NOMO-1 (cell line): Measurements from ENCODE around the gene LAMC2.

ENCODE experiments used
- DNase-seq, 2 experiments: peaks; one replicate each; lab custom pipeline; 2025; ENCODE audit not compliant: unreplicated experiment in 2 of 2; lab: John Stamatoyannopoulos, UW

LAMC2 gene

GRCh38 chr1:183283286-183283685 is 97.2 kb downstream of the LAMC2 start:
- DNase-seq, result no peak

DNA sequence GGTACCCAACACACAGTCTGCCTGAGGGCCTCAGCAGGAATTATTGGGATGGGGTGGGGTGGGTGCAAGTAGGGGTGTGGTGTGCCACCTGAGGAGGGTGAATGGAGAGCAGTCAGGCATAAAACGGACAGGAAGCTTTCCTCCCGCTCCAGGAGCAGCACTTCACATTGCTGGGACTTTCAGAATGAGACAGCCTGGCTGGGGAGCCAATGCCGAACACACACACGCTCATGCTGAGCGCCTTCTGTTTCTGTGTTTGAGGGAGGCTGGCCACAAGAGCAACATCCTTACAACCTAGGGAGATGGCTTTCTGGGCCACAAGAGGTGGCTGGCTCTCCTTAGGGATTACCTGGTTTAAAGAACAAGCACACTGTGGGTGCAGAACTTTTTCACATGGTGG is 98.0 kb downstream of the LAMC2 start:
- DNase-seq, result no peak

DNA sequence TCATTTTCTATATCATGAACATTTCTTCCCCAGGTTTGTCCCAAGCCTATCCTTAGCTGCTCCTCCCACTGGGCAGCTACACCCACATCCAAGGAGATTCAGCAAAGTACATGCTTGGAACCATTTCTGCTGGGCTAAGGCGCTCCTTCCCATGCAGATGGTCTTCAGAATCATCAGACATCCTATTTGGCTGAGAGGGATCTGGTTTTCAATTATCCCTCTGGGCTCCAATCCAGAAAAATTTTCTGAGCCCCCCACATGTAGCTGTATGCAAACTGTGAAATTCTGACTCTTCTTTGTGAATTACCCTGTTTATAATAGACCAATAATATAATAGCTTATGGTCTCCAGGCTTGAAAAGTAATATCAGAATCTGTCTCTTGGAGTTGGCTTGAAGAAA is 99.2 kb downstream of the LAMC2 start:
- DNase-seq, result no peak

GRCh38 chr1:183285746-183286145 is 99.7 kb downstream of the LAMC2 start:
- DNase-seq, result no peak

DNA sequence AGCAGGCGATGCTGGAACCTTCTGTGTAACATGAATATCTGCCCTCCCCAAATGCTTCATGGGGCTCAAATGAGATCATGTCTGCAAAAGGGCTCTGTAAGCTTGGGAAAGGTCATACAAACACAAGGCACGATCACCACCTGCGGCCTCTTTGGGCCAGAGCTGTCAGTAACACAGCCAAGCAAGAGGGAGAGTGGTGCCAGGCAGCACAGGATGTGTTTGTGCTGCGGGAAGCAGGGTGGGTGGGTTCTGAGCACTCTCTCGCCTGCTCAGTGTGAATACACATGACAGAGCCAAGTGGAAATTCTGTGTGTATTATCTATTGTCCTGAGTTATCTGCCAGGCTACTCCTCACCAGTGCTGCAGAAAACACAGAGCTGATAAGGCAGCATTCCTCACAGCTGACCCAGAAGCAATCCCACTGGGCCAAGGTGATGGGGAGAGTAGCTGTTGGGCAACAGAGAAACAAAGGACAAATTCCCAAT is 101.2 kb downstream of the LAMC2 start:
- no peak for DNase-seq

GRCh38 chr1:183288583-183288982 is 102.5 kb downstream of the LAMC2 start:
- DNase-seq, result no peak

DNA sequence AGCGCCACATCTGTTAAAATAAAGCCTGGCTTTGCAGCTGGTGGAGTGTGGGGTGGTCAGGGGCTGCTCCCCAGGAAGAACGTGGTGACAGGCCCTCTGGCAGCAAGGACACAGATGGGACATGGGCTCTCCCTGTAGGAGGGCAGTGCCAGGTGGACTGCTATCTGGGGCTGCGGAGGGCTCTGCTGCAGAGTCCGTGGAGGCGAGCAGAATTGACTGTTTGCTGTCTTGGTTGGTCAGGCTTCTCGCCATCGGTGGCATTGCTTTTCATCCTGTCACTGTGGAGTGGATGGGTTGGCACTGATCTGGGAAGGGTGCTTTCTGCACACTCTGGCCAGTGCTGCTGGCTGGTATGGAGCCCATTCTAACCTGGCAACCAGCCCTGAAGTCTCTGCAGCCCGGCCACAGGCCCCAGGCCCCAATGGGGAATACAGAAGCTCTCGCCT is 103.0 kb downstream of the LAMC2 start:
- DNase-seq, result no peak

DNA sequence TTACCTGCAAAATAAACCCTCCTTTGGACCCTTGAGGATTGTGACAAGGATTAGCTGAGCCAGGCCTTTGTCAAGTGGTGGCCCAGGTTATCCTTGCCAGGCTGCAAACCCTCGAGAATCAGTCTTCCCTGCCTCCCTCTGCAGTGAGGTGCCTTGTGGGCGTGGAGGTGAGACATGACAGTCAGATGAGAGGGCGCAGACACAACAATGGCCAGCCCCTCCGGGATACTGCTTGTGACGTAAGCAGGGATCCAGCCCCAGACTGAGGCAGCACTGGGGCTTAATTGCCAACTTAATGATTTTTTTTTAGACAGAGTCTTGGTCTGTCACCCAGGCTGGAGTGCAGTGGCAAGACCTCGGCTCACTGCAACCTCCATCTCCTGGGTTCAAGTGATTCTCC is 104.6 kb downstream of the LAMC2 start:
- DNase-seq, result no peak

GRCh38 chr1:183291216-183291762 is 105.2 kb downstream of the LAMC2 start:
- no peak for DNase-seq

DNA sequence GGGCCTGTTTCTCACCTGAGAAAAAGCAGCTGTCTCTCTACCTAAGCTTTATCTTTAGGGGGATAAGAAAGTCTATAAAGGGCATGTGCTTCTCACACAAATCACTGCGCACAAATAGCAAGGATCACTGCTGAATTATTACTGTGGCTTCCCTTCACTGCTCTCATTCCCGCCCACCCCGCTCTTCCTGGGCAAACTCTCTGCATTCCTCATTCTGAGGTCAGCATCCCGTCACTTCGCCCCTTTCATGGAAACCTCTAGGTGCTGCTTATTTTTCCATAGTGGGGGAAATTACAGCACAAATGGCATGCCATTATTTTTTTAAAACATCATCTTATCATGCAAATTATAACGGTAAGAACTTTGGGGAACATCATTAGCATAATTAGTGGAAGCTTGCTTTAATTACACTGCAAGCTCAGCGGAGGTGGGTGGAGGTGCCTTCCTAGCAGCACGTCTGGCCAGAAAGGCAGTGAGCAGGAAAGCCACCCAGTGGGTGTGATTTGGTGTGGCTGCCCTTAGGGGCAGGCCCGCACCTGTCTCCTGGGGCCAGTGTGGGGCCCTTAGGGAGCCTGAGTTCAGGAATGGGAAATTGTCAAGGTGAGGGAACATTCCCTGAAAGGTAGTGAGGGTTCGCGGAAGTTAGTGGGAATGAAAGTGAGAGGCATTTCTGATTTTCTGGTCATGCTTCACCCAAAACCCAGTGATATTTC is 105.9 kb downstream of the LAMC2 start:
- DNase-seq, result no peak

- no peak for DNase-seq
Observed at GRCh38 chr1:183293241-183293640, 107.2 kb downstream of the LAMC2 start.

DNA sequence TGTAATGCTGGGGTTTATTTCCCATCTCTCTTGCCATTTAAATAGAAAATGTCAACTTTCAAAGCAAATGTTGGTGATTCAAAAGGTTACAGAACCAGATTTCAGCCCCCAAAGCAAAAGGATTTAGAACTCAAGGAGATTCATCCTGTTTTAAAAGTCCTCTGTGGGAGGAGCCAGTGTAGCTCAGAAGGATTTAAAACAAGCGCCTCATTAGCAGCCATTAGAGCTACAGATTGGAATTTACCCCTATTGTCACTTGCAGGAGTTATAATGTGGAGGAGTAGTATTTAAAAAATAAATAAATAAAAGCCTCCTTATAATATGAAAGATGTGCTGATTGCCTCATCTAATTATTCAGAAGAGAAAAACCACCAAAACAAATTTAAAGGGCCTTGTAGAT is 107.8 kb downstream of the LAMC2 start:
- DNase-seq, result no peak
